Glutamatergic neuron (in vitro differentiated cells): ENCODE data around the gene GPER1. TPM values are rescaled to one million over a fixed set of nuclear protein-coding genes. Genes with fewer than 3 reads are reported as not detected.
"Not testable (repeated sequence)": the region's sequence is repeated elsewhere in the genome, so short reads cannot be mapped to it uniquely, and the experiment has no call there.

Source experiments
- DNase-seq: peaks from one replicate; pipeline ENCODE4 v3.0.0; 2022
- H3K27ac Mint-ChIP-seq: one replicate; pipeline ENCODE4 v1.8.0; 2020; ENCODE audit warnings: mild to moderate bottlenecking, mixed read lengths, inconsistent platforms; ENCODE audit not compliant: unreplicated experiment
- H3K27me3 Mint-ChIP-seq: one replicate; pipeline ENCODE4 v1.8.0; 2020; ENCODE audit warnings: mild to moderate bottlenecking, moderate library complexity, mixed read lengths, inconsistent platforms; ENCODE audit not compliant: unreplicated experiment
- H3K36me3 Mint-ChIP-seq: one replicate; pipeline ENCODE4 v1.8.0; 2020; ENCODE audit warnings: mild to moderate bottlenecking, mixed read lengths, inconsistent platforms; ENCODE audit not compliant: unreplicated experiment
- H3K4me1 Mint-ChIP-seq: one replicate; pipeline ENCODE4 v1.8.0; 2020; ENCODE audit warnings: mild to moderate bottlenecking, low read depth, mixed read lengths, inconsistent platforms; ENCODE audit not compliant: unreplicated experiment
- H3K4me3 Mint-ChIP-seq: one replicate; pipeline ENCODE4 v1.8.0; 2020; ENCODE audit warnings: mild to moderate bottlenecking, mixed read lengths, inconsistent platforms; ENCODE audit not compliant: unreplicated experiment
- H3K9me3 Mint-ChIP-seq: one replicate; pipeline ENCODE4 v1.8.0; 2020; ENCODE audit warnings: mild to moderate bottlenecking, moderate library complexity, mixed read lengths, inconsistent platforms; ENCODE audit not compliant: unreplicated experiment
- CTCF ChIP-seq: fragments of 200-600 bp; sonication (generic); IDR thresholded peaks from one replicate; pipeline ENCODE4 v1.5.0; 2021; ENCODE audit not compliant: partially characterized antibody, unreplicated experiment
- total RNA-seq: library from RNA; stranded (reverse); fragmentation: NEBNext Ultra II Directional; extraction: Animal tissue kit (Norgen Biotek cat#: 25700); gene quantifications from one replicate; pipeline ENCODE4 v1.2.1, GENCODE V29; 2021; ENCODE audit not compliant: unreplicated experiment

Gene GPER1
- total RNA-seq, 1 donor from 2014 or later = 0.59 TPM

- Mint-ChIP-seq H3K9me3 (peaks cover 9% of the 10 kb centered on the region), H3K27ac (no peak overlapping the region), H3K36me3 (peaks cover 14% of the 10 kb centered on the region), H3K27me3 (peaks cover 6% of the 10 kb centered on the region), H3K4me3 (no peak overlapping the region), H3K4me1 (peaks cover 6% of the 10 kb centered on the region)
- TF ChIP-seq CTCF = no peak
- DNase-seq = no peak
Measured at GRCh38 chr7:1114088-1114487, 26.2 kb downstream of the GPER1 start.

- Mint-ChIP-seq H3K9me3 (peaks cover 8% of the 10 kb centered on the region), H3K27me3 (peaks cover 6% of the 10 kb centered on the region), H3K36me3 (peaks cover 14% of the 10 kb centered on the region), H3K27ac (no peak overlapping the region), H3K4me3 (no peak overlapping the region), H3K4me1 (peaks cover 6% of the 10 kb centered on the region)
- no peak for DNase-seq
- TF ChIP-seq CTCF = no peak
Measured at GRCh38 chr7:1114505-1114904, 26.6 kb downstream of the GPER1 start.

- H3K4me3 Mint-ChIP-seq, H3K9me3 Mint-ChIP-seq, H3K4me1 Mint-ChIP-seq, H3K27ac Mint-ChIP-seq, H3K27me3 Mint-ChIP-seq, DNase-seq: not testable (repeated sequence)
- peaks cover 14% of the 10 kb centered on the region for H3K36me3 Mint-ChIP-seq
Measured at GRCh38 chr7:1115171-1116045, 27.5 kb downstream of the GPER1 start.

- not testable (repeated sequence) for H3K4me3 Mint-ChIP-seq, H3K9me3 Mint-ChIP-seq, H3K27me3 Mint-ChIP-seq, H3K4me1 Mint-ChIP-seq, H3K27ac Mint-ChIP-seq, DNase-seq
- H3K36me3 Mint-ChIP-seq = peaks cover 14% of the 10 kb centered on the region
Measured at GRCh38 chr7:1116383-1117008, 28.6 kb downstream of the GPER1 start.

GRCh38 chr7:1117321-1117928, 29.5 kb downstream of the GPER1 start:
- Mint-ChIP-seq H3K4me3 (peak overlapping the region; percentile 52), H3K36me3 (peaks cover 14% of the 10 kb centered on the region), H3K27me3 (peaks cover 6% of the 10 kb centered on the region), H3K9me3 (peaks cover 8% of the 10 kb centered on the region), H3K27ac (no peak overlapping the region), H3K4me1 (peaks cover 13% of the 10 kb centered on the region)
- no peak for TF ChIP-seq CTCF
- no peak for DNase-seq
